Amniotic stem cell (primary cell): ENCODE results near the gene CDH24.
"Not testable (repeated sequence)": the region's sequence is repeated elsewhere in the genome, so short reads cannot be mapped to it uniquely, and the experiment has no call there.

Experiments
- DNase-seq: peaks from one replicate; lab custom pipeline; 2025; lab: John Stamatoyannopoulos, UW

The CDH24 gene

GRCh38 chr14:23021434-23021833 lies 35.9 kb downstream of the CDH24 start:
- DNase-seq, result no peak

- DNase-seq, result no peak
Measured at GRCh38 chr14:23020143-23021128, 36.9 kb downstream of the CDH24 start.

GRCh38 chr14:23018107-23018506 lies 39.2 kb downstream of the CDH24 start:
- no peak for DNase-seq

- DNase-seq, result no peak
Measured at GRCh38 chr14:23017091-23017490, 40.2 kb downstream of the CDH24 start.

GRCh38 chr14:23015618-23016017 lies 41.7 kb downstream of the CDH24 start:
- no peak for DNase-seq

- DNase-seq, result not testable (repeated sequence)
Measured at GRCh38 chr14:23013749-23014054, 43.6 kb downstream of the CDH24 start.

GRCh38 chr14:23013054-23013748 lies 44.1 kb downstream of the CDH24 start:
- no peak for DNase-seq

- DNase-seq, result peak; percentile 10
Measured at GRCh38 chr14:23009939-23010726, 47.2 kb downstream of the CDH24 start, which contains the start of gene C14orf93. Gene C14orf93, minus strand, starts transcription at chr14:23010143. Its CDS starts 11,120 bp downstream, at chr14:22999023.

- DNase-seq, result no peak
Measured at GRCh38 chr14:23009483-23009938, 47.8 kb downstream of the CDH24 start.

- DNase-seq, result no peak
Measured at GRCh38 chr14:23008831-23009230, 48.5 kb downstream of the CDH24 start.

GRCh38 chr14:23006544-23007419 lies 50.5 kb downstream of the CDH24 start:
- DNase-seq, result peak; percentile 95

GRCh38 chr14:23006188-23006534 lies 51.2 kb downstream of the CDH24 start:
- no peak for DNase-seq

GRCh38 chr14:23005451-23006187 lies 51.7 kb downstream of the CDH24 start:
- DNase-seq, result no peak

- DNase-seq, result not testable (repeated sequence)
Measured at GRCh38 chr14:23004274-23004673, 53.0 kb downstream of the CDH24 start.

- no peak for DNase-seq
Measured at GRCh38 chr14:23002592-23002991, 54.7 kb downstream of the CDH24 start.

- DNase-seq, result no peak
Measured at GRCh38 chr14:23000860-23001259, 56.5 kb downstream of the CDH24 start.

GRCh38 chr14:22998329-22999012 lies 58.8 kb downstream of the CDH24 start:
- no peak for DNase-seq

- no peak for DNase-seq
Measured at GRCh38 chr14:22997676-22998323, 59.5 kb downstream of the CDH24 start.
